H1 (cell line): ENCODE measurements around the gene EPB41L1. TPM values are rescaled to one million over a fixed set of nuclear protein-coding genes. Genes with fewer than 3 reads are reported as not detected.

ENCODE experiments used
- CTCF ChIA-PET: fragments of 300-600 bp; sonication (Branson Sonifier 250); formaldehyde crosslinking; loops from one replicate; lab custom pipeline; 2021; ENCODE audit not compliant: partially characterized antibody; lab: Charles Lee
- POLR2A ChIA-PET: fragments of 300-600 bp; sonication (Branson Sonifier 250); formaldehyde crosslinking; loops from one replicate; lab custom pipeline; 2021; ENCODE audit warnings: inconsistent platforms; ENCODE audit not compliant: partially characterized antibody; lab: Charles Lee
- DNase-seq, 2 experiments: peaks; one replicate each; pipeline versions ENCODE4 v3.0.0 to v3.0.0-alpha.2; 2010 to 2022; ENCODE audit warnings: low spot score in 2 of 2, low read depth in 1 of 2, mixed read lengths in 1 of 2
- FAIRE-seq: peaks from 2 replicates; lab custom pipeline; 2011; peaks lifted over from hg19 to GRCh38; lab: Jason Lieb, UNC
- H2AFZ ChIP-seq: 2 replicates; pipeline ENCODE4 v1.8.1; 2012; ENCODE audit warnings: low read length, inconsistent platforms
- H2AK5ac ChIP-seq: 2 replicates; pipeline ENCODE4 v1.6.1; 2013; ENCODE audit warnings: low read depth, low read length
- H2BK120ac ChIP-seq: replicated peaks from 2 replicates; pipeline ENCODE3; 2013; ENCODE audit warnings: low read depth, low read length, inconsistent platforms
- H2BK12ac ChIP-seq: 2 replicates; pipeline ENCODE4 v1.6.1; 2013; ENCODE audit warnings: low read depth, low read length
- H2BK15ac ChIP-seq: 2 replicates; pipeline ENCODE4 v1.6.1; 2013; ENCODE audit warnings: low read length
- H2BK20ac ChIP-seq: 2 replicates; pipeline ENCODE4 v1.6.1; 2013; ENCODE audit warnings: low read length
- H2BK5ac ChIP-seq: 2 replicates; pipeline ENCODE4 v1.6.1; 2013; ENCODE audit warnings: low read depth, low read length
- H3K14ac ChIP-seq: 2 replicates; pipeline ENCODE4 v1.6.1; 2013; ENCODE audit warnings: inconsistent platforms; ENCODE audit not compliant: insufficient read length
- H3K18ac ChIP-seq: 2 replicates; pipeline ENCODE4 v1.6.1; 2013; ENCODE audit warnings: low read length; ENCODE audit errors: extremely low read depth
- H3K23ac ChIP-seq: 2 replicates; pipeline ENCODE4 v1.6.1; 2013; ENCODE audit warnings: inconsistent platforms; ENCODE audit not compliant: insufficient read length
- H3K23me2 ChIP-seq: 2 replicates; pipeline ENCODE4 v1.6.1; 2013; ENCODE audit warnings: low read depth, low read length
- H3K27ac ChIP-seq: 2 replicates; pipeline ENCODE4 v1.6.1; 2011; ENCODE audit warnings: low read depth, low read length, inconsistent platforms
- H3K27me3 ChIP-seq, 4 experiments: replicated peaks in 1 of 4; 1 replicate in 1 of 4; 2 replicates in 3 of 4; pipeline versions ENCODE4 v1.6.1 to v1.8.1; 2011 to 2013; ENCODE audit warnings: low read length in 3 of 4, mild to moderate bottlenecking in 3 of 4, inconsistent platforms in 2 of 4, mixed read lengths in 2 of 4, moderate library complexity in 1 of 4; ENCODE audit not compliant: control insufficient read depth in 3 of 4, insufficient read depth in 3 of 4; ENCODE audit errors: extremely low read depth in 1 of 4
- H3K36me3 ChIP-seq, 4 experiments: 2 replicates each; pipeline versions ENCODE4 v1.6.1 to v1.8.1; 2011 to 2013; ENCODE audit warnings: mild to moderate bottlenecking in 4 of 4, low read length in 3 of 4, moderate library complexity in 2 of 4, control low read depth in 1 of 4, inconsistent platforms in 1 of 4; ENCODE audit not compliant: insufficient read depth in 4 of 4, control insufficient read depth in 2 of 4
- H3K4ac ChIP-seq: replicated peaks from 2 replicates; pipeline ENCODE3; 2013; ENCODE audit warnings: low read length, low read depth, mixed read lengths, inconsistent platforms; ENCODE audit not compliant: insufficient read length
- H3K4me1 ChIP-seq, 4 experiments: replicated peaks in 1 of 4; 1 replicate in 1 of 4; 2 replicates in 3 of 4; pipeline versions ENCODE4 v1.6.1 to v1.8.1; 2011 to 2013; ENCODE audit warnings: low read length in 3 of 4, inconsistent platforms in 2 of 4, mixed read lengths in 1 of 4; ENCODE audit not compliant: insufficient read depth in 4 of 4, control insufficient read depth in 3 of 4
- H3K4me2 ChIP-seq, 2 experiments: 2 replicates each; pipeline versions ENCODE4 v1.6.1 to v1.8.1; 2011 to 2013; ENCODE audit warnings: low read depth in 2 of 2, low read length in 2 of 2, control low read depth in 1 of 2, inconsistent platforms in 1 of 2, mild to moderate bottlenecking in 1 of 2; ENCODE audit not compliant: insufficient read depth in 1 of 2
- H3K4me3 ChIP-seq, 4 experiments: fragments of 200-600, 300-600 bp in 1 of 4; sonication (generic), shearing (Covaris generic), sonication (Bioruptor Twin) in 1 of 4; 2 replicates each; pipeline versions ENCODE4 v1.5.1 to v1.8.1; 2011 to 2016; ENCODE audit warnings: low read length in 4 of 4, low read depth in 3 of 4, control low read depth in 2 of 4, inconsistent platforms in 2 of 4, mild to moderate bottlenecking in 2 of 4, mixed read lengths in 1 of 4, moderate library complexity in 1 of 4; ENCODE audit not compliant: insufficient read depth in 2 of 4; ENCODE audit errors: extremely low read depth in 1 of 4
- H3K56ac ChIP-seq: replicated peaks from 2 replicates; pipeline ENCODE3; 2013; ENCODE audit warnings: low read depth, mild to moderate bottlenecking, mixed read lengths, low read length, inconsistent platforms; ENCODE audit not compliant: insufficient read length
- H3K79me1 ChIP-seq: 2 replicates; pipeline ENCODE4 v1.6.1; 2013; ENCODE audit warnings: low read depth, low read length, control low read depth
- H3K79me2 ChIP-seq, 2 experiments: 2 replicates each; pipeline versions ENCODE4 v1.6.1 to v1.8.1; 2012 to 2013; ENCODE audit warnings: low read length in 2 of 2, mild to moderate bottlenecking in 2 of 2, inconsistent platforms in 1 of 2; ENCODE audit not compliant: insufficient read depth in 2 of 2, control insufficient read depth in 1 of 2
- H3K9ac ChIP-seq, 4 experiments: replicated peaks in 1 of 4; 1 replicate in 1 of 4; 2 replicates in 3 of 4; pipeline versions ENCODE4 v1.6.1 to v1.8.1; 2011 to 2013; ENCODE audit warnings: low read depth in 3 of 4, low read length in 3 of 4, control low read depth in 2 of 4, mild to moderate bottlenecking in 2 of 4, moderate library complexity in 2 of 4, inconsistent platforms in 1 of 4; ENCODE audit errors: extremely low read depth in 1 of 4
- H3K9me3 ChIP-seq, 2 experiments: 2 replicates each; pipeline versions ENCODE4 v1.6.1 to v1.8.1; 2012 to 2013; ENCODE audit warnings: mild to moderate bottlenecking in 2 of 2, moderate library complexity in 2 of 2, control low read depth in 1 of 2, inconsistent platforms in 1 of 2, low read depth in 1 of 2, low read length in 1 of 2, mixed read lengths in 1 of 2; ENCODE audit not compliant: insufficient read depth in 2 of 2
- H4K20me1 ChIP-seq, 2 experiments: replicated peaks in 1 of 2; 2 replicates each; pipeline versions ENCODE3 to v1.8.1; 2011 to 2013; ENCODE audit warnings: inconsistent platforms in 2 of 2, low read length in 2 of 2, mild to moderate bottlenecking in 1 of 2; ENCODE audit not compliant: insufficient read depth in 2 of 2, control insufficient read depth in 1 of 2
- H4K5ac ChIP-seq: 2 replicates; pipeline ENCODE4 v1.6.1; 2013; ENCODE audit warnings: low read length, low read depth, mixed read lengths, inconsistent platforms; ENCODE audit not compliant: insufficient read length
- H4K8ac ChIP-seq: 2 replicates; pipeline ENCODE4 v1.8.0; 2013; ENCODE audit warnings: mild to moderate bottlenecking, moderate library complexity, low read length, inconsistent platforms; ENCODE audit not compliant: insufficient read depth; ENCODE audit errors: extremely low read depth
- H4K91ac ChIP-seq: replicated peaks from 2 replicates; pipeline ENCODE3; 2013; ENCODE audit warnings: low read length, mixed read lengths, inconsistent platforms; ENCODE audit not compliant: insufficient read length
- GTF2F1 ChIP-seq: IDR thresholded peaks from 2 replicates; pipeline ENCODE4 v1.6.1; 2012; ENCODE audit warnings: low read depth, low read length, improper control_type of control experiment, borderline replicate concordance
- JUND ChIP-seq: IDR thresholded peaks from 2 replicates; pipeline ENCODE4 v1.6.1; 2011; ENCODE audit warnings: mild to moderate bottlenecking, improper control_type of control experiment, low read length
- WGBS, 2 experiments: shearing (Covaris generic) in 1 of 2; methylation state at CpG; one replicate each; pipeline versions ENCODE4 v1.1.6 to v1.1.7; 2013 to 2015; ENCODE audit warnings: low lambda C conversion rate in 2 of 2, mixed read lengths in 2 of 2, inconsistent platforms in 1 of 2, low coverage in 1 of 2, missing lambda C conversion rate in 1 of 2; ENCODE audit not compliant: insufficient replicate concordance in 2 of 2, insufficient coverage in 1 of 2, insufficient read length in 1 of 2; ENCODE audit errors: extremely low coverage in 1 of 2, missing lambda C conversion rate in 1 of 2; 5-methylcytosine and 5-hydroxymethylcytosine counted together
- polyA plus RNA-seq, 7 experiments: library from polyadenylated mRNA; depleted of rRNA in 3 of 7; stranded (reverse) in 5 of 7; unstranded in 2 of 7; fragments of >200 nt in 5 of 7; fragments of 200-250 nt in 2 of 7; gene quantifications; 1 replicate in 5 of 7; 2 replicates in 1 of 7; 4 replicates in 1 of 7; pipeline versions ENCODE4 v1.2.1 to v1.2.3, GENCODE V29; 2011 to 2013; ENCODE audit warnings: missing spikeins in 2 of 7, mixed read lengths in 2 of 7
- total RNA-seq: library from RNA; stranded (reverse); fragmentation: NEBNext Ultra II Directional; extraction: Animal tissue kit (Norgen Biotek cat#: 25700); gene quantifications from 2 replicates; pipeline ENCODE4 v1.2.1, GENCODE V29; 2021
- TF ChIP-seq, protein P1 (sequence below), 3 experiments: IDR thresholded peaks; 1 replicate in 2 of 3; 2 replicates in 1 of 3; pipeline versions ENCODE4 v1.5.1 to v1.6.1; 2011; ENCODE audit warnings: low read length in 3 of 3, mild to moderate bottlenecking in 3 of 3, inconsistent platforms in 2 of 3, low read depth in 1 of 3, moderate library complexity in 1 of 3; ENCODE audit not compliant: insufficient read depth in 1 of 3; ENCODE audit errors: control extremely low read depth in 1 of 3

The EPB41L1 gene
- total and polyA plus RNA-seq, 2 of the 8 experiments (the other 6 are each of a cell fraction or from before 2014, with no cell fraction given) = 14.8 to 36.0 TPM

DNA sequence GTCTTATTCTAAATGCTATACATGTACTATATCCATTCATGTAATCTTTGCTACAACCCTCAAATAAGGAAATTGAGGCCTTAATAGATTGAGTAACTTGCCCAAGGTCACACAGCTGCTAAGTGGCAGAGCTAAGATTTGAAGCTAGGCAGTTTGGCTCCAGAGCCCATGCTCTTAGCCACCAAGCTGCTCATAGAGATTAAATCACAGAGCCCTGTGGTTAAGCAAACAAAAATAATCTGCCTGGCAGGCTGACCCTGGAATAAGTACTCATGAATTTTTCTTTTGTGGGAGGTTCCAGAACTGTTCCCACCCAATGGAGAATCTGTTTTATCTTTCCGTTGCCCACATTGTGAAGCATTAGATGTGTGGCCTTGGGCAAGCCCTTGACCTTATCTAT lies 89.2 kb downstream of the EPB41L1 start:
- ChIA-PET CTCF (interaction anchor here (0.9 to 2.2 kb wide), 4 partner anchors 24 to 196 kb away, joined by 3 to 8 read pairs (median 3); no protein-coding TSS in a partner anchor), POLR2A (interaction anchor here (0.7 to 1.7 kb wide), 3 partner anchors 8 to 60 kb away, joined by 3 to 5 read pairs (median 4); no protein-coding TSS in a partner anchor)
- H3K14ac ChIP-seq = no peak overlapping the region
- DNase-seq (no peak), FAIRE-seq (no peak)
- no peak overlapping the region for H2BK12ac ChIP-seq
- TF ChIP-seq, protein P1, sequence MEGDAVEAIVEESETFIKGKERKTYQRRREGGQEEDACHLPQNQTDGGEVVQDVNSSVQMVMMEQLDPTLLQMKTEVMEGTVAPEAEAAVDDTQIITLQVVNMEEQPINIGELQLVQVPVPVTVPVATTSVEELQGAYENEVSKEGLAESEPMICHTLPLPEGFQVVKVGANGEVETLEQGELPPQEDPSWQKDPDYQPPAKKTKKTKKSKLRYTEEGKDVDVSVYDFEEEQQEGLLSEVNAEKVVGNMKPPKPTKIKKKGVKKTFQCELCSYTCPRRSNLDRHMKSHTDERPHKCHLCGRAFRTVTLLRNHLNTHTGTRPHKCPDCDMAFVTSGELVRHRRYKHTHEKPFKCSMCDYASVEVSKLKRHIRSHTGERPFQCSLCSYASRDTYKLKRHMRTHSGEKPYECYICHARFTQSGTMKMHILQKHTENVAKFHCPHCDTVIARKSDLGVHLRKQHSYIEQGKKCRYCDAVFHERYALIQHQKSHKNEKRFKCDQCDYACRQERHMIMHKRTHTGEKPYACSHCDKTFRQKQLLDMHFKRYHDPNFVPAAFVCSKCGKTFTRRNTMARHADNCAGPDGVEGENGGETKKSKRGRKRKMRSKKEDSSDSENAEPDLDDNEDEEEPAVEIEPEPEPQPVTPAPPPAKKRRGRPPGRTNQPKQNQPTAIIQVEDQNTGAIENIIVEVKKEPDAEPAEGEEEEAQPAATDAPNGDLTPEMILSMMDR (IDR thresholded peaks at IDR 0.05; ENCODE audit: control extremely low read depth in 1 of 3, insufficient read depth in 1 of 3, low read depth in 1 of 3, low read length in 3 of 3) = no peak
- TF ChIP-seq JUND (no peak), GTF2F1 (no peak)
- H3K4me2 ChIP-seq = no peak overlapping the region
- H4K20me1 ChIP-seq = peaks cover 4 to 6% of the 10 kb centered on the region in 2 experiments
- H3K4me3 ChIP-seq = no peak overlapping the region
- no peak overlapping the region for H3K27ac ChIP-seq
- H3K23me2 ChIP-seq = no peaks in the 10 kb centered on the region
- no peak overlapping the region for H3K23ac ChIP-seq
- H2BK5ac ChIP-seq = no peak overlapping the region
- no peak overlapping the region for H2AK5ac ChIP-seq
- H4K5ac ChIP-seq = no peak overlapping the region
- H2BK15ac ChIP-seq = no peak overlapping the region
- H3K9me3 ChIP-seq = no peaks in the 10 kb centered on the region
- H3K18ac ChIP-seq = no peak overlapping the region
- no peak overlapping the region for H4K91ac ChIP-seq
- no peaks in the 10 kb centered on the region for H3K4me1 ChIP-seq
- H2AFZ ChIP-seq = no peak overlapping the region
- no peak overlapping the region for H2BK20ac ChIP-seq
- peaks cover 7 to 59% (median 41%) of the 10 kb centered on the region in 4 experiments; a peak in 7 of 8 replicates for H3K36me3 ChIP-seq
- H3K27me3 ChIP-seq = no peaks in the 10 kb centered on the region
- no peak overlapping the region for H3K56ac ChIP-seq
- H3K79me1 ChIP-seq = no peaks in the 10 kb centered on the region; the same call in none of the 2 replicates
- WGBS, 2 experiments = 94% methylated on average over 1 of the region's 1 CpG; no CpG with 5 or more reads in 1 of the 2 experiments
- H4K8ac ChIP-seq = no peak overlapping the region
- H3K9ac ChIP-seq = no peak overlapping the region
- H3K4ac ChIP-seq = no peak overlapping the region
- H3K79me2 ChIP-seq = peaks cover 0 to 14% of the 10 kb centered on the region in 2 experiments; a peak in 2 of 4 replicates
- no peak overlapping the region for H2BK120ac ChIP-seq
